GM18909 (cell line): ENCODE results near the gene TNNT1.
"Not testable (repeated sequence)": the region's sequence is repeated elsewhere in the genome, so short reads cannot be mapped to it uniquely, and the experiment has no call there.

Experiments
- ATAC-seq: cut with Tn5 transposase; IDR thresholded peaks from one replicate; pipeline ENCODE4 v1.9.1; 2021; ENCODE audit warnings: mild to moderate bottlenecking; ENCODE audit not compliant: unreplicated experiment, poor library complexity

Gene TNNT1

DNA sequence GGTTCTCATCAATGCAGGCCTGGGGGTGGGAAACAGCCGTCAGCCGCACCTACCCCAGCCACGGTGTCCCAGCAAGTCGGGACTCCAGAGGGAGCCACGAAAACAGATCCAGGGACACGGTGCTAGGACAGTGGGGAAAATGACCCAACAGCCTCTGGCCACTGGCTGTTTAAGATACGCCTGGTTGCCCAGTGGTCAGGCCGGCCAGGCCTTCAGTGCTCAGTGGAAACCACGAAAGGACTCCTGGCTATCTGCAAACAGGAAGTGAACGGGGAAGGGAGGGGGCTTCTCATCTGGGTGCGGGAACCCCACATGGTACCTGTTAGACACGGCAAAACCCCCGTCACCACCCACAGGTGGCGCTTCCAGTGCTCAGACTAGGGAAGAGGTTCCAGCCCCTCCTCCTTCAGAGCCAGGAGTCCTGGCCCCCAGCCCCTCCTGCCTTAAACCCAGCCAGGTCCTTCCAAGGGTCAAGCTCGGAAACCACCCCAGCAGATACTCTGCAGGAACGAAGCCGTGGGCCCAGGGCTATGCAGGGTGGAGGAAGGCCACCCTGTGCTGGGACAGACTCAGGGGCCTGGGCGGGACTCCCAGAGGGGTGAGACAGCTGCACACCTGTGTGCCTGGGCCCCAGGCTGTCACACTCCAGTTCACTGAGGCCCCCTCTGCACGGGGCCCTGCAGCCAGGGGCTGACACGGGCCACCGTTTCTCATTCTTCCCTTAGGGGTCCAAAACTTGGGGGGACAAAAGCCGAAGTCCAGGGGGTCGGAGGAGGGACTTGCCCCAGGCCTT is 36.0 kb downstream of the TNNT1 start:
- ATAC-seq: no peak

DNA sequence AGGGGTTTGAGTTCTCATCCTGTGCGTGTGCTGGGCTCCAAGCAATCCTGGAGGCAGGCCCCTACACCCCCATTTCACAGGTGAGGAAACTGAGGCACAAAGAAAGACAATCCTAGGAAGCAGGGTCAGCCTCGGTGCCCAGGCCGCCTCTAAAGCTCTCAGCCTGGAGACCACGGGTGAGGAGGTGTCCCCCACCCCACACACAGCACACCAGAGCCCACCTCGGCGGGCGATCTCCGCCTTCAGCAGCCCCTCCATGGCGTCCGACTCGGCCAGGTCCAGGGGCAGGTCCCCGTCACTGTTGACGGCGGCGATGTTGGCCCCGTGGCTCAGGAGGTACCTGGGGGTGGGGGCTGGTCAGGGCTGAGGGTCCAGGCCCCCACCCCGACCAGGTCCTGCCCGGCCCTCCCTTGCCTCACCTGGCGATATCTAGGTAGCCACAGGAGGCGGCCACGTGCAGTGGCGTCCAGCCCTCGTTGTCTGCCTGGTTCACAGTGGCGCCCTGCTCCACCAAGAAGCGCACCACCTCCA is 36.7 kb downstream of the TNNT1 start:
- ATAC-seq: no peak

DNA sequence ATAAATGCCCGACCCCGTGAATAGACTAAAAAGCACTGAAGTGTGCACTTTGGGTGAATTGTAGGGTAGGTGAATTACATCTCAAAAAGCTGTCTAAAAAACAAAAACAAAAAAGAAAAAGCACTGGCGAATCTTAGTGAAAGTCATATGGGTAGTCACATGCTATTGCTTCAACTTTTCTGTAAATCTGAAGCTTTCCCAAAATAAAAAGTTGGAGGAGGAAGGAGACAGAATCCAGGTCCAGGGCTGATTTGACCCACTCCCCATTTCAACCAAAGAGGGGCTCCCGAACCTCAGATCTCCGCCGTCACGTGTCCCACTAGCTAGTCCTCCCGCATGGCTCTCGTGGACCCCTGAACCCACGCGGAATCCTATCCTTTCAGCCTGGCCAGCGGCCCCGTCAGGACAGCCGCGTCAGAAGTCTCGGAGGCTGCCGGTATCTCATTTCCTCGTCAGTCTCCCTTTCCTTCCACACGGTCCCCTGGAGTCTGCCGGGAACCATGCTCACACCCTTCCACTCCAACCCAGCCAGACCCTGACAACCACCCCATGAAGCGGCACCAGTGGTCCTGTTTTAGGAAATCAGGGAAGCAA is 37.7 kb downstream of the TNNT1 start:
- no peak for ATAC-seq

DNA sequence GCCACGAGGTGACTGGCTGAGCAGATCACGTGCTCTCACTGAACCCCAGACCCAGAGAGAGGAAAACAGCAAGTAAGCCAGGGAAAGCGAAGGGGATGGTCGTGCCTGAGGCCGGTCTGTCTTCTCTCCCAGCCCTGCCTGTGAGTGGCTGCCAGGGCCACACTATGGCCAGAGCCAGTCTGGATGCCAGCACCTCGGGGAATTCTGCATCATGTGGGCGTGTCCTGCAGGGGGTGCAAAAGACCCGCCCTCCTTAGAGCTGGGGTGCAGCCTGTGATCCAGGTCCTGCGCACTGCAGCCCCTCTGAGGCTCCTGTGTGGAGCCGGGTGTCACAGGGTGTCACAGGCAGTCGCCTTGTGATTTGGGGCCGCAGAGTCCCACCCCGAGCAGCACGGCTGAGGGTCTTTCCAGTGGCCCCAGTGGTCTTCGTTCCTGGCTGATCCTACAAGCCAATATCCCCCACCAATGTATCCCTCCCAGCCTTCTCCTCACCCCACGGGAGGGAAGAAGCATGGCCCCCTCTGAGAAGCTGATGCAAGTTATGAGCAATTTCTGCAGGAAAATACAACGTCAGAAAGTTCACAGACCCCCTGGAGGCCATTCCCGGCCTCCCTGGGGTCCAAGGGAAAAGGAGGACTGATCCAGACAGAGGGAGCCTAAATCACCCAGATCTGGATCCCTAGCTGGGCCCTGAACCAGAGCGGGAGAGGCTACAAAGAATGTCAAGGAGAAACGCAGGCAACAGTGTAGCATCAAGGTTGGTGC is 39.3 kb downstream of the TNNT1 start:
- ATAC-seq: no peak

DNA sequence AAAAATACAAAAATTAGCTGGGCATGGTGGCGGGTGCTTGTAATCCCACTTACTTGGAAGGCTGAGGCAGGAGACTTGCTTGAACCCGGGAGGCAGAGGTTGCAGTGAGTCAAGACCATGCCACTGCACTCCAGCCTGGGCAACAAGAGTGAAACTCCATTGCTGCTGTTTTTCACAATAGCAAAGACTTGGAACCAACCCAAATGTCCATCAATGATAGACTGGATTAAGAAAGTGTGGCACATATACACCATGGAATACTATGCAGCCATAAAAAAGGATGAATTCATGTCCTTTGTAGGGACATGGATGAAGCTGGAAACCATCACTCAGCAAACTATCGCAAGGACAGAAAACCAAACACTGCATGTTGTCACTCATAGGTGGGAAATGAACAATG is 41.8 kb downstream of the TNNT1 start:
- not testable (repeated sequence) for ATAC-seq

DNA sequence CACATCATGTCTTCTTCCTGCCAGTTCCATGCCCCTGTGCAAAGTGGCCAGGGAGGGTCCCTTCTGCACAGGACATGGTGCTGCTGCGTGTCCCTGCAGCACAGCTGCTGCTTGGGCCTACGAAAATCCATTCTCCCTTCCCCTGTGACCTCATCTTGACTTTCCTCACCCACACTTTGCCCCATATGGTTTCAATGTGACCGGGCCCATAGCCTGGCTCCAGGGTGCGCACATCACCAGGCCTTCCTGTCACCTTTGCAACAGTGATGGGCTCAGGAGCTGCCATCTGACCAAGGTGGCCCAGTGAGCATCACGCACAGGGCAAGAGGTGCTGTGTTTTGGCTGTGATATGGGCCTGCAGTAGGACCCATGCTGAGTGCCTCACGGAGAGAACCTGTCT is 42.4 kb downstream of the TNNT1 start:
- ATAC-seq: no peak

DNA sequence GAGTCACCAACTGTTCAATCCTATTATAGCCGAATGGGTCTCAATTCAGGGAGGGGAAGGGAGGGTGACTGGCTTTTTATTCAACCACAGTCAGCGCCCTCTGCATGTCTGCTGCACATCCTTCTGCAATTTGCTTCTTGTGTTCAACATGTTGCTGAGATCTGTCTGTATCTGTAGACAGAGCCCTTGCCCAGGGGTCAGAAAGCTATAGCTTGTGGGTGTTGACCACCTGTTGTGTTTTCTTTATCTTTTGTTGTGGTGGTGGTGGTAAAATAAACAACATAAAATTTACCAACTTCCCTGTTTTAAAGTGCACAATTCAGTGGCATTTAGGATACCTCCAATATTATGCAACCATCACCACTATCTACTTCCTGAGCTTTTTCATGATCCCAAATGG is 43.8 kb downstream of the TNNT1 start:
- ATAC-seq: no peak

DNA sequence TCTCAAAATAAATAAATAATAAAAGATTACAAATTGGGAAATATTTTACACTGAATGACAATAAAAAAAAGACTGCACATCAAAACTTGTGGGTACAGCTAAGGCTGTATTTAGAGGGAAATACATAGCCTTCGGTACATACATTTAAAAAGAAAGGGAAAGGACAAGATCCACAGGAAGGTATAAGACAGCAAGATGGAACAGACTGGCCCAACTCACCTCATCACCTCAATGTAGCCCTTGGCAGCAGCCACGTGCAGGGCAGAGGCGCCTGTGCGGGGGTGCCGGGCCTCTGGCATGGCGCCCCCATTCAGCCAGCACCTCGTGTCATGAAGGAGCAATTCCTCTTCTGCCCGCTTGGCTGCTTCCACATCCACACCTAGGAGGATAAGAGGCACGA is 45.8 kb downstream of the TNNT1 start:
- ATAC-seq: no peak

DNA sequence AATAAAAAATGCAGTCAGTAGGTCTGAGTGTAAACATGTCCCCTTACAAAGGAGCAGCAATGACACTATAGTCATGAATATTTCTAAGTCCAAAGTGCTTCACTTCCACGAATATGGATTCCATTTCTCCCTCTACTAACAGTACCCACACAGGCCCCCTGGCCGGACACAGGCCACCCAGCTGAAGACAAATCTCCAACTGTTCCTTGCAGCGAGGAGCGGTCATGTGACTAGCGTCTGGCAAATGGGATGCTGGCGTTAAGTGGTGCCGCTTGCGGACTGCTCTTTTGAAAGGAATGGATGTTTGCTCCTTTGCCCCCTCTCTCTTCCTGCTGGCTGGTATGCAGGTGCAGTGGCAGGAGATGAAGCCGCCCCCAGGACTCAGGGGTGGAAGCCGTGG is 47.7 kb downstream of the TNNT1 start:
- no peak for ATAC-seq

DNA sequence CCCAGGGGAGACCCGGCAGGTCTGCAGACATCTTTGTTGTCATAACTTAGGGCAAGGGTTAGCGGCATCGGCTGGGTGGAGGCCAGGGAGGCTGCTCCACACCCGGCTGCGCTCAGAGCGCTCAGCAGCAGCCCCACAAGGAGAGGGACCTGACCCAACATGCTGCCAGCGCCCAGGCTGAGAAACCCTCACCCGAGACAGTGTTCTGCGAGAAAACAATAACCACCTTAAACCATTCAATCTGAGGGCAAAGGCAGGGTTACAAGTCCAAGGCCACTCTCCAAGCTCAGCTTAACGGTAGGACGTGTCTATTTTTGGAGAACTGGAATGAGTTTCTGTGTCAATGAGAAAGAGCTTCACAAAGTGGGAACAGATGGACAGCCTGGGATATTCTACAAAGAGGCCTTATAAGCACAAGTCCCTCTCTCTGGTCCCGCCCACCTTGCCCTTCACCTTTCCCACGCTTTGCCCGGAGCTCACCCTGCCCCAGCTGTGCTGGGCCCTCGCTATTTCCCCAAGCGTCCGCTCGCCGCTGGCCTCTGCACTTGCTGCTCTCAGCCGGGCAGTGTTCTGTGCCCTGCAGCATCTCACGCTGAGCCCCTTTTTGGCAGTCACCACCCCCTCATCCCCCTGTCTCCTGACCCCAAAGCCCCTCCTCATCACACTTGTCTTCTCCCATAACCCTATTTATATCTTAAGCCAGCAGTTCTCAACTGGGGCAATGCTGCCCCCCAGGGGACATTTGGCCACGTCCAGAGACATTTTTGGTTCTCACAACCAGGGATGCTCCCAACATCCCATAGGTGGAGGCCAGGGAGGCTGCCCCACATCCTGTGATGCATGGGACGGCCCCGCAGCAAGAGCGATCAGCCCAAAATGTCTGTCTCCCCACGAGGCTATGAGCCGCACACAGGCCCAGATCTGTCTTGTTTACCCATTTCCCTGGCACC is 49.2 kb downstream of the TNNT1 start:
- ATAC-seq: no peak

DNA sequence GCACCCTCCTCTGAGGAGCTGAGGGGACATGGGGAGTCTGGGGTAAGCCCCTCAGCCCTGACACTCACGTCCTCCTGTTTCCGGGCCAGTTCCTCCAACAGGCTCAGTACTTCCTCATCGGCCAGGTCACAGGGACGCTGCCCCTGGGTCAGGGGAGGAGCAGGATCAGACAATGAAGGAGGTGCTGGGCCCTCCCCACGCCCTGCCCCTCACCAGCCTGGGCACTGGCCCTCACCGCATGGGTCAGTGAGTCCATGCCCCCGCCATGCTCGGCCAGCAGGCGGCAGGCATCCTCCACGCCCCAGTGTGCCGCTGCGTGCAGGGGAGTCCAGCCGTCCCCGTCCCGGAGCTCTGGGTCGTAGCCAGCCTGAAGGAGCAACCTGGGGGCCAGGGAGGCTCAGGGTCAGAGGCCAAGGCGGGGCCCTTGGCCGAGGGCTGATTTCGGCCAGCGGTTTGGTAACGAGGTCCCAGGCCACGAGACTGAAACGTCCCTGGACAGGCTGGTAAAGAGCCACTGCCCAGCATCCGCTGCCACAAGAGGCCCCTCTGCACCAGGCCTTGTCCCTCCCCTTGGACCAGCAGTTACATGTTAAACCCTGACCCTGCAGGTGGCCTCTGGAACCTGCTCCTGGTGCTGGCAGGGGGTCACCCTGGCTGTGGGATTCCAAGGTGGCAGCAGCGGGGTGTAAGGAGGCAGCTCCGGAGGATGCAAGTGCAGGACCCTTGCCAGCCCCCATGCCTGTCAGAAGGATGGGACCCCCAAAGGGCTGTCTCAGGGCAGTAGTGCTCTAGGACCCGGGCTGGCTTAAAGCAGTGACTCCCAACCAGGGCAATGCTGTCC is 50.1 kb downstream of the TNNT1 start:
- no peak for ATAC-seq

DNA sequence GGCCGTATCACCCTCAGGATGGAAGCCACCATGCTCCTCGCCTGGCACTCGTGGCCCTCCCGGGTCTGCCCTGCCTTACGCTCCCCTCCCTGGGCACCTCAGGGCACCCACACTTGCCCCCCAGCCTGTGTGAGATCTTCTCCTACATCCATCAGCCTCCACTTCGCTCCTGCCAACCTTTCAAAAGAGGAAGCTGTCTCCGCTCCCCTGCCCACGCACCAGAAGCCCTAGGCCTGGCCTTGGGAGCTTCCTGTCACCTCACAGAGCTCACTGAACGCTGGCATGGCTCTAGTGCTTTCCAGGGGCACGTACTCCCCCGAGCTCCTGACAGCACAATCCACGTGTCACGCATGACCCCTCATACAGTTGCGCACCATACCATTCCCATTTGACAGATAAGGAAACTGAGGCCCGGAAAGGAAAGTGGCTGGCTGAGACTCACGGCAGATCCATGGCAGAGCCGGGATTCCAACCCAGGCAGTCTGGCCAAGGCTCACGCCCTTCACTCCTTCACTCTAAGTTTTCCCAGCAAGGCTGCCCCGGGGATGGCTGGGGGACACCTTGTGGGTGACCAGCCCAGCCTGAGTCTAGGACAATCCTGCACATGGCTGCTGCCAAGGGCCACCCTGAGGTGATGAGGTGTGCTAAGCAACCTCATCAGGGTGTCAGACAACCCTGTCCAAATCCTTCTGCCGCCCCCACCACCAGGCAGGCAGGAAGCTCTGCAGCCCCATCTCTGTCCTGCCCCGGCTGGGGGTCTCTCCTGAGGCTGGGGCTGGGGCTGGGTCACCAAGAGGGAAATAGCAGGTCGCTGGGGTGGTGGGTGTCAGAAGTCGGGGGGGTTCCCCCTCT is 50.9 kb downstream of the TNNT1 start:
- no peak for ATAC-seq

DNA sequence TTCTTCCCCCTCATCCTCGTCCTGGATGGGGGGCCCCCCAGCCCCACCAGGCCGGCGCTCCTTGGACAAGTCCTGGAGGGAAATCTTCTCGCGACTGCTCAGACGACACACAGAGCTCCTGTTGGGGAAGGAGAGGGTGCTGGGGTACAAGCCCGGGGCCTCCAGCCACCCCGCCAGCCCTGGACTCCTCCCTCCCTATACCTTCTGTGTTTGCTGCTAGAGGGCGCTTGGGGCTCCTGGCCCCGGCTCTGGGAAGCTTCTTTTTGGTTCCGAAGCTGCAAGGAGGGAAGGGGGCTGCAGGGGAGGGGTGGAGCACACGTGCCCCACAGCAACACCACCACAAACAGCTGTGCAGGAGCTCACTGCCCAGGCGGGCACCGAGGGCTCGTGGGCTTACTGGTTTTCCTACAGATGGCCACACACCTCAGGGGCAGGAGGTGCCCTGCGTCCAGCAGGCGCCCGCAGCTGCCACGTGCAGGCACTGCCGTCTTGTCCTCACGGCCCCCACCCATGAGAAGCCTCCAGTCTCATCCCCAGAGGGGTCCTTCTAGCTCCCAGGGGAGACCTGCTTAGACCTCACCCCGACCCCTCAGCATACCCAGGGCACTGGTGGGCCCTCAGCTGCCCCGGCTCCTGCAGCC is 52.8 kb downstream of the TNNT1 start:
- no peak for ATAC-seq

DNA sequence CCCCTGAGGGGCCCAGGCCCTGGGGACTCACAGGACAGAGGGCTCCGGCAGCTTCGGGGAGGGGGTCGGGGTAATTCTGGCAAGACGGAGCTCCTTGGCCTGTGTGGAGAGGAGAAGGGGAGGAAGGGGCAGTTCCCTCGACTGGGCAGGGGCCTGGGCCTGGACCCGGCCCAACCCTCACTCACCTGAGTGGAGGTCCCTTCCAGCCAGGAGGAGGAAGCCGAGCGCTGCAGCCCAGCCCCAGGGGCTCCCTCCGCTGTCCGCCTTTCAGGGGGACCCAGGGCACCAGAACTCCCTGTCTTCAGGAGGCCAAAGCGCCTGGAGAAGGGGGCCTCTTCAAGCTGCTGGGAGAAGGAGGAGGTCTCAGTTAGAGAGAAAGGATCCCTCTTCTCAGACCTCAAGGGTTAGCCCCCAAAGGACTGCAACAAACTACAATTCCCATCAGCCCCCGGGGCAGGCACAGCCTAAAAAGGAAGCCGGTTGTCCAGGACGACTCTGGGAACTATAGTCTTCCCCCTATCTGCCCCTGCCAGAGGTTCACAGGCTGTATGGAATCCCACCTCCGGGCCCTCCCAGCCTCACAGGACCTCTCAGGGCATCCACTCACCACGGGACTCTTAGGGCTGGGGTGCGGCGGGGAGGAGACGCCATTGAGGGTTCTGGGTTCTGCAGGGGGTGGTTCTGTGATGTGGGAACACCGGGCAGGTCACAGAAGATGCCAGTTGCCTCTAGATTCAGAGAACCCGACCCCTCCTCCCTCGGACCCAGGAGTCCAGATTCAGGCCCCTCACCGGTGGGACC is 53.5 kb downstream of the TNNT1 start:
- no peak for ATAC-seq

DNA sequence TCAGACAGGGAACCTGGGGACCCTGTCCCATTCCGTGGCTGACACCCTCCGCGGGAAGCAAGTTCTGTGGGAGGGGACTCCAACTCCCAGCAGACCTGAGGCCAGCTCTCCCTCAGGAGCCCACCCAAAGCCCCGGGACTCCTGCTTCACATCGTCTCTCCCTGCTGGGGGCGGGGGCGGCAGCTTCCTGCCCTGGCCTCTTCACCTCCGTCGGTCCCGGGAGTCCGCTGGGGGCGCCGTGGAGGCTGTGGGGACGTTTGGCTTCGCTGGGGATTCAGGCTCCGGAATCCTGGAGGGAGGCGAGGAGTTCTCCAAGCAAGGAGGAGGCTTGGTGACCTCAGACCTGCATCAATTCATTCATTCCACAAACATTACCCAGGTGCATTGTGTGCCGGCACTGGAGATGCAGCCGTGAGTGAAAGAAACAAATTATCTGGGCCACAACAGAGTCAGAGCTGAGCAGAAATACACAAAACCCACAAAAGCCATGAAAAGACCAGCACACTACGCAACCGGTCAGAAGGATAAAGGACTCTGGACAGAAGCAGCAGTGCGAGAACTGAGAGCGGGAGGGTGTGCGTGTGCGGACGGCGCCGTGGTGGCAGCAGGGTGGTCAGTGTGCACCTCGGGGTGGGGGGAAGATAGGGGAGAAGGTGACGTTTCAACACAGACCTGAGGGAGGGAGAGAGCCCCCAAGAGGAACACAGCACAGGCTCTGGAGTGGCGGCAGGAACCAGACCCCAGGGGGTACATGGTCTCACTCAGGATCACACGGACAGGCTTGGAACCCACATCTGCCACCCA is 54.3 kb downstream of the TNNT1 start:
- no peak for ATAC-seq
